Fibroblast of mammary gland (primary cell): ENCODE results near the gene ARHGAP22.

ENCODE experiments used
- DNase-seq: peaks from one replicate; pipeline ENCODE4 v3.0.0-alpha.2; 2010; ENCODE audit warnings: low read depth
- H3K4me3 ChIP-seq: 2 replicates; pipeline ENCODE4 v1.5.1; 2011; ENCODE audit warnings: low read depth, mild to moderate bottlenecking, low read length, moderate library complexity; ENCODE audit not compliant: control insufficient read depth
- TF ChIP-seq, protein P1 (sequence below): conservative IDR thresholded peaks from 2 replicates; pipeline ENCODE4 v1.5.1; 2011; ENCODE audit warnings: low read depth, low read length, inconsistent platforms; ENCODE audit not compliant: control insufficient read depth, insufficient read depth

ARHGAP22 gene

GRCh38 chr10:48444266-48444665 lies 160.6 kb downstream of the ARHGAP22 start:
- TF ChIP-seq, protein P1, sequence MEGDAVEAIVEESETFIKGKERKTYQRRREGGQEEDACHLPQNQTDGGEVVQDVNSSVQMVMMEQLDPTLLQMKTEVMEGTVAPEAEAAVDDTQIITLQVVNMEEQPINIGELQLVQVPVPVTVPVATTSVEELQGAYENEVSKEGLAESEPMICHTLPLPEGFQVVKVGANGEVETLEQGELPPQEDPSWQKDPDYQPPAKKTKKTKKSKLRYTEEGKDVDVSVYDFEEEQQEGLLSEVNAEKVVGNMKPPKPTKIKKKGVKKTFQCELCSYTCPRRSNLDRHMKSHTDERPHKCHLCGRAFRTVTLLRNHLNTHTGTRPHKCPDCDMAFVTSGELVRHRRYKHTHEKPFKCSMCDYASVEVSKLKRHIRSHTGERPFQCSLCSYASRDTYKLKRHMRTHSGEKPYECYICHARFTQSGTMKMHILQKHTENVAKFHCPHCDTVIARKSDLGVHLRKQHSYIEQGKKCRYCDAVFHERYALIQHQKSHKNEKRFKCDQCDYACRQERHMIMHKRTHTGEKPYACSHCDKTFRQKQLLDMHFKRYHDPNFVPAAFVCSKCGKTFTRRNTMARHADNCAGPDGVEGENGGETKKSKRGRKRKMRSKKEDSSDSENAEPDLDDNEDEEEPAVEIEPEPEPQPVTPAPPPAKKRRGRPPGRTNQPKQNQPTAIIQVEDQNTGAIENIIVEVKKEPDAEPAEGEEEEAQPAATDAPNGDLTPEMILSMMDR, result peak; percentile 5
- peak; percentile 29 for DNase-seq
- no peak overlapping the region for H3K4me3 ChIP-seq

DNA sequence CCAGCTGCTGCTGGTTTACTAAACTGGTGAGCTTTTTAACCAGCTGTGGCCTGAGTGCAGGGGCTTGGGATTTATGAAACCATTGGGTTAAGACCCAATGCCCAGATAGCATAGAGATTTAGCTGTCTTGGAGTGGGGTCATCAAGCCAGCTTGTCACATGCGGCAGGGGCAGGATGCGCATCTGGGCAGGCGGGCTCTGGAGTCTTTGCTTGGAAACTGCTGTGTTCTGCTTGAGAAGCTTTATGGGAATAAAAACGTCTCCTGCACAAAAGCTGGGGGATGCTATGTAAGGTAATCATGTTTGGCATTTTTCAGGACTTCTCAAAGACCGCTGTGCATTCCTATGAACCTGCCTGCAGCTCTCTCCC lies 162.1 kb downstream of the ARHGAP22 start:
- TF ChIP-seq, protein P1, result no peak
- no peak overlapping the region for H3K4me3 ChIP-seq
- no peak for DNase-seq

DNA sequence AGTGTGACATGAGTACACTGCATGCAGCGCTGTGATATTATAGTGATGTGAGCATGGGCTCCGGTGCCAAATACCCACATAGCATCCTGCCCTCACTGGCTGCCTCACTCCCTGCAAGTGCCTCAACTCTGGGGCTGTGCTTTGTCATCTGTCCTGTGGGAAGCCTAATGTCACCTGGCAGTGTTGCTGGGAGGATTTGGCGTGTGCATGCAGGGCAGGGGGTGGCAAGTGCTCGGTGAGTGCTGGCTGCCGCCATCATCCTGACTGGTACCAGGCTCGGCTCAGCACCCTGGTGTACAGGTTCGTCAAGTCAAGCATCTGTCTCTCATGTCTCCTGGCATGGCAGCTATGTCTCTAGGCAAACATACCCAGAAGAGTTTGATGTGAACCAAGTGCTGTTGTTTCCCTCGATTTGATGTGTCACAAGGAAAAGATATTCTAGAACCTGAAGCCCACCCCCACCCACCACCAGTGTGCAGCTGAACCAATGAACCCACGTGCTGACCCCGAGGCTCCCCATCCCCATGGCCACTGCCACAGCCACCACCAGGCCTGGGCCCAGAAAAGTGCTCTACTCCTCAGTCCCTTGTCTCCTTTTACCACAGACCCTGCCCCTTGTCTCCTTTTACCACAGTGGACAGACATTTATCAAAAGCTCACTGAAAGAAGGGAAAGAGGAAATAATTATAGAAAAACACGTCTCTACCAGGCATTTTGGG lies 162.6 kb downstream of the ARHGAP22 start:
- TF ChIP-seq, protein P1, result no peak
- DNase-seq, result no peak
- no peak overlapping the region for H3K4me3 ChIP-seq

- no peak for DNase-seq
- no peak overlapping the region for H3K4me3 ChIP-seq
- TF ChIP-seq, protein P1, result no peak
Measured at GRCh38 chr10:48440771-48441170, 164.1 kb downstream of the ARHGAP22 start.

- TF ChIP-seq, protein P1, result no peak
- H3K4me3 ChIP-seq, result no peak overlapping the region
- no peak for DNase-seq
Measured at GRCh38 chr10:48439581-48440041, 165.3 kb downstream of the ARHGAP22 start.

- DNase-seq, result peak; percentile 53
- TF ChIP-seq, protein P1, result no peak
- H3K4me3 ChIP-seq, result no peak overlapping the region
Measured at GRCh38 chr10:48439031-48439430, 165.8 kb downstream of the ARHGAP22 start.
